Psoas muscle (tissue), 8 donors: Measurements from ENCODE around the gene FLT3. TPM values are rescaled to one million over a fixed set of nuclear protein-coding genes. Genes with fewer than 3 reads are reported as not detected.

Source experiments
- ATAC-seq, 4 donors: fragments of 200-7000 bp; cut with Tn5 transposase; one replicate each; pipeline ENCODE4 v1.9.1; 2020; ENCODE audit warnings: moderate library complexity in 3 of 4, mild to moderate bottlenecking in 2 of 4
- DNase-seq, 2 donors: peaks; one replicate each; pipeline ENCODE4 v3.0.0-alpha.2; 2020
- H3K27ac ChIP-seq: fragments of 200-600 bp; one replicate; pipeline ENCODE4 v1.8.0; 2022
- H3K27me3 ChIP-seq, 3 donors: fragments of 200-600 bp in 1 of 3; one replicate each; pipeline versions ENCODE4 v1.6.1 to v1.8.0; 2013 to 2022; ENCODE audit warnings: low read length in 2 of 3, mild to moderate bottlenecking in 2 of 3, moderate library complexity in 1 of 3; ENCODE audit not compliant: insufficient read depth in 3 of 3
- H3K36me3 ChIP-seq, 2 donors: fragments of 200-600 bp in 1 of 2; one replicate each; pipeline versions ENCODE4 v1.6.1 to v1.8.0; 2013 to 2022; ENCODE audit warnings: low read depth in 1 of 2, mild to moderate bottlenecking in 1 of 2, moderate library complexity in 1 of 2; ENCODE audit not compliant: insufficient read depth in 1 of 2
- H3K4me1 ChIP-seq: fragments of 200-600 bp; one replicate; pipeline ENCODE4 v1.8.0; 2022
- H3K4me3 ChIP-seq: fragments of 200-600 bp; one replicate; pipeline ENCODE4 v1.8.0; 2022; ENCODE audit warnings: mild to moderate bottlenecking
- H3K9me3 ChIP-seq: fragments of 200-600 bp; one replicate; pipeline ENCODE4 v1.8.0; 2022
- WGBS, 3 donors: extraction: QIAGEN DNeasy Blood & Tissue Kit; methylation state at CpG; one replicate each; pipeline versions ENCODE4 v1.1.6 to v1.1.7; 2013; 5-methylcytosine and 5-hydroxymethylcytosine counted together
- intact Hi-C, 2 donors: fragments of 100-400 bp; cut with DNase I; formaldehyde crosslinking; loops; one replicate each; pipeline versions ENCODE4 v1.11.0 to v1.14.2; 2022
- polyA plus RNA-seq, 3 donors: library from polyadenylated mRNA; stranded (reverse); fragments of 200-250 nt; gene quantifications; one replicate each; pipeline ENCODE4 v1.2.3, GENCODE V29; 2013
- total RNA-seq, 4 donors: library from RNA; stranded (reverse); fragmentation: NEBNext Ultra II Directional in 2 of 4; extraction: Animal tissue kit (Norgen Biotek cat#: 25700) in 2 of 4; gene quantifications; one replicate each; pipeline versions ENCODE4 v1.2.1 to v1.2.4, GENCODE V29; 2021 to 2023
- TF ChIP-seq, protein P1 (sequence below): fragments of 200-600 bp; IDR thresholded peaks from one replicate; pipeline ENCODE4 v1.8.0; 2022; ENCODE audit warnings: antibody characterized with exemption
- donor health status: healthy with polysubstance abuse.
- donor health status: DM: no; HTN: no; CAD: no; lungs with moderate emphysema.
- donor health status: Bipolar disorder and iron deficiency.
- donor health status: healthy.
- donor health status: DM: yes; HTN: yes; CAD: no.
- donor health status: DM: no; HTN: no; CAD: no.
- donor health status: DM: no; HTN: no; CAD: no.
- donor health status: DM: yes; HTN: yes; CAD: no.

Gene FLT3
- total and polyA plus RNA-seq, 7 donors = 0.04 to 0.19 (median 0.06) TPM; not detected in 2

- ATAC-seq (no peak), DNase-seq (no peak)
- intact Hi-C loops = no loop called here
- Histone ChIP-seq H3K27ac (no peak overlapping the region), H3K27me3 (peaks cover 0 to 88% (median 43%) of the 10 kb centered on the region in 3 donors), H3K36me3 (no peaks in the 10 kb centered on the region), H3K4me3 (no peak overlapping the region), H3K9me3 (no peaks in the 10 kb centered on the region), H3K4me1 (peaks cover 6% of the 10 kb centered on the region)
- TF ChIP-seq, protein P1, sequence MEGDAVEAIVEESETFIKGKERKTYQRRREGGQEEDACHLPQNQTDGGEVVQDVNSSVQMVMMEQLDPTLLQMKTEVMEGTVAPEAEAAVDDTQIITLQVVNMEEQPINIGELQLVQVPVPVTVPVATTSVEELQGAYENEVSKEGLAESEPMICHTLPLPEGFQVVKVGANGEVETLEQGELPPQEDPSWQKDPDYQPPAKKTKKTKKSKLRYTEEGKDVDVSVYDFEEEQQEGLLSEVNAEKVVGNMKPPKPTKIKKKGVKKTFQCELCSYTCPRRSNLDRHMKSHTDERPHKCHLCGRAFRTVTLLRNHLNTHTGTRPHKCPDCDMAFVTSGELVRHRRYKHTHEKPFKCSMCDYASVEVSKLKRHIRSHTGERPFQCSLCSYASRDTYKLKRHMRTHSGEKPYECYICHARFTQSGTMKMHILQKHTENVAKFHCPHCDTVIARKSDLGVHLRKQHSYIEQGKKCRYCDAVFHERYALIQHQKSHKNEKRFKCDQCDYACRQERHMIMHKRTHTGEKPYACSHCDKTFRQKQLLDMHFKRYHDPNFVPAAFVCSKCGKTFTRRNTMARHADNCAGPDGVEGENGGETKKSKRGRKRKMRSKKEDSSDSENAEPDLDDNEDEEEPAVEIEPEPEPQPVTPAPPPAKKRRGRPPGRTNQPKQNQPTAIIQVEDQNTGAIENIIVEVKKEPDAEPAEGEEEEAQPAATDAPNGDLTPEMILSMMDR = no peak
- WGBS, 3 donors = 68 to 78% (median 71%) methylated on average over 9 of the region's 9 CpGs
These were observed 137.4 kb downstream of the FLT3 start for GRCh38 chr13:27962982-27963381.

GRCh38 chr13:27962128-27962841, 138.1 kb downstream of the FLT3 start:
- Histone ChIP-seq H3K4me3 (no peak overlapping the region), H3K4me1 (peaks cover 4% of the 10 kb centered on the region), H3K36me3 (no peaks in the 10 kb centered on the region), H3K27me3 (peaks cover 0 to 88% (median 37%) of the 10 kb centered on the region in 3 donors), H3K9me3 (no peaks in the 10 kb centered on the region), H3K27ac (no peak overlapping the region)
- DNase-seq (no peak), ATAC-seq (no peak)
- intact Hi-C loops = no loop called here
- WGBS, 3 donors = 54 to 63% (median 59%) methylated on average over 6 of the region's 6 CpGs
- TF ChIP-seq, protein P1 = no peak

GRCh38 chr13:27961227-27962085, 138.9 kb downstream of the FLT3 start:
- DNase-seq (no peak), ATAC-seq (peak in 1 of 4 donors; percentile 22)
- peaks cover 4% of the 10 kb centered on the region for H3K4me1 ChIP-seq
- TF ChIP-seq, protein P1 = no peak
- H3K27ac ChIP-seq = no peak overlapping the region
- peaks cover 0 to 87% (median 32%) of the 10 kb centered on the region in 3 donors for H3K27me3 ChIP-seq
- intact Hi-C loops = no loop called here
- peak overlapping the region; percentile 56 for H3K4me3 ChIP-seq
- H3K36me3 ChIP-seq = no peaks in the 10 kb centered on the region
- no peaks in the 10 kb centered on the region for H3K9me3 ChIP-seq
- 17 to 22% (median 19%) methylated on average over 25 of the region's 25 CpGs for WGBS, 3 donors

GRCh38 chr13:27960362-27961226, 139.8 kb downstream of the FLT3 start:
- 1% methylated on average over 52 to 73 of the region's 73 CpGs for WGBS, 3 donors
- H3K36me3 ChIP-seq = no peaks in the 10 kb centered on the region
- TF ChIP-seq, protein P1 = peak; percentile 39
- intact Hi-C loops = no loop called here
- H3K27ac ChIP-seq = no peak overlapping the region
- H3K4me1 ChIP-seq = peaks cover 4% of the 10 kb centered on the region
- DNase-seq (peak in 1 of 2 donors; percentile 37), ATAC-seq (peak; percentile 39 to 72 (median 43))
- no peaks in the 10 kb centered on the region for H3K9me3 ChIP-seq
- H3K27me3 ChIP-seq = peaks cover 0 to 87% (median 29%) of the 10 kb centered on the region in 3 donors
- peak overlapping the region; percentile 56 for H3K4me3 ChIP-seq
